Stimulated activated naive CD4-positive, alpha-beta T cell treated with Interleukin-2 at 50 U/mL for 16 hours (primary cell): ENCODE measurements around the gene GJD4.

ENCODE experiments used
- DNase-seq: peaks from one replicate; lab custom pipeline; 2025; lab: John Stamatoyannopoulos, UW

Gene GJD4

DNA sequence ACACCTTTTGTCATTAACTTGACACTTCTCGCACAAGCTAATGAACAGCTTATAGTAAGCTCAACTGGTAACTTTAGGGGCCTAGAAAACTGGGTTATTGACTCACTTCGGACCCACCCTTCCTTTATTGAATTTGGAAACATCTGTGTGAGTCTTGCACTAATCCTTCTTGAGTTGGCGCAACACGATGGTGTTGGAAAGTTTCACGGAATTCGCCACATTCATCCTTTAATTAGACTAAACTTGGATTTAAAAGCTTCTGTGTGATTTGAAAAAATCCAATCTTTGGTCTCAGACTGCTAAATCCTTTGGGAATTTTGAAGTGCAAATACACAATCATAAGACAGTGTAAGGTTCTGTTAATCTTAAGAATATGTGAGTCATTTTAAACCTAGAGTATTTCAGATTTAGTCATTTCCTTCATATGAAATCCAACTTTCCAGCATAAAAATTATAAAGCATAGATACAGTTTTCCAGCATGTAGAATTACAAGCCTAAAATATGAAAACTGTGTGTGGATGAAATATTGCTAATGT, 21.9 kb downstream of the GJD4 start:
- no peak for DNase-seq

DNA sequence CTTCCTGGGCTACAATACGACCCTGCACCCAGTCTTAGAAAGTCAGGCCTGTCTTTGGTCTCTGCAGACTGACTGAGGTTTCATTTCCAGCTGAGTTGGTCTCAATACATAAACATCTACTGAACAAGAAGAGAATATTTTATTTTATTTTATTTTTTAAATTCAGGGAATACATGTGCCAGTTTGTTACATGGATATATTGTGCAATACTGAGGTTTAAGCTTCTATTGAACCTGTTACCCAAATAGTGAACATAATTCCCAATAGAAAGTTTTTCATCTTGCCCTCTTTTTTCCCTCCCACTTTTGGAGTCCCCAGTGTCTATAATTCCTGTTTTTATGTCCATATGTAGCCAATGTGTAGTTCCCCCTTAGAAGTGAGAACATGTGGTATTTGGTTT, 26.3 kb downstream of the GJD4 start:
- DNase-seq: no peak

DNA sequence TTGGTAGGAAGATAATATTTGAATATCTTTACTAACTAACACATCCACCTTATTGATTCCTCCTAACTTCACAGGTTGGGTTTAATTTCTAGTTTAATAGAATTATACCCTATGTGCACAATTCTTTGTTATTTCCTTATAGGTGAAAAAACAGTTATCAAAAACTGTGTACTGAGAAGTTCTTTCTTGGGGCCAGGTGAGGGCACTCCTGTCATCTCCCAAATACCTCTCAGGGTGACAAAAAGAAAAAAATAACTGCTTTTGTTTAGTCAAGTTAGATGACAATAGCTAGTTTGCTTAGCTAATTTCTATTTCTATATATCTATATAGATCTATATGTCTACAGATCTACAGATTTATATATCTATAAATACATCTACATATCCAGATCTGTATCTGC, 26.9 kb downstream of the GJD4 start:
- DNase-seq: no peak

DNA sequence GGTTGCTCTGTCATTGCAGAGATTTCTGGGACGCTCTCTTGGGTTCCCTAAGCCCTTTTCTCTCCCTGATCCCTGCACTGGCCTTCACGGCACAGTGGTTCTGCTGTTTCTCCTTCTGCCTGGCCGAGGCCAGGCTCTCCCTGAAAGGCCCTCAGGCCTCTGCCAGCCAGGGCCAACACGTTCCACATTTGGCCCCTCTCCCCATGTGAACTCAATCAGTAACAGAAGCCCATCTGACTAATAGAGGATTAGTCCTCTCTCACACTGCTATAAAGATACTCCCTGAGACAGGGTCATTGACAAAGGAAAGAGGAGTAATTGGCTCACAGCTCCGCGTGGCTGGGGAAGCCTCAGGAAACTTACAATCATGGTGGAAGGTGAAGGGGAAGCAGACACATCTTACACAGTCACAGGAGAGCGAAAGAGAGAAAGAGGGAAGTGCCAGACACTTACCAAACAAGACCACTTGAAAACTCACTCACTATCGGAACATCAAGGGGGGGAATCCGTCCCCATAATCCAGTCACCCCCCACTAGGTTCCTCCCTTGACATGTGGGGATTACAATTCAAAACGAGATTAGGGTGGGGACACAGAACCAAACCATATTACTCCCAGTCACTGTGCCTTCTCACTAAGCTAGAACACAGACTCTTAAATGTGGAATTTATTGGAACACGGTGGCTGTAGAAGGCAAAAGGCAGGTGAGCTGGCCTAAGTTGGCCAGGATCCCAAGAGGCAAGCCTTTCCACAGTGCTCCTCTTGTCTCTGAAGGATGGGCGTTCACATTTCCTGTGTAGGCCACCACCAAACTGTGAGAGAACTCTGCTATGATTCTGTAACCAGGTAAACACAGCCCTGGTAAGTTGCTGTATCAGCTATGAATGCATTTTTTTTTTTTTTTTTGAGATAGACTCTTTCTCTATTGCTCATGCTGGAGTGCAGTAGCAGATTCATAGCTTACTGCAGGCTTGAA, 28.2 kb downstream of the GJD4 start:
- no peak for DNase-seq

DNA sequence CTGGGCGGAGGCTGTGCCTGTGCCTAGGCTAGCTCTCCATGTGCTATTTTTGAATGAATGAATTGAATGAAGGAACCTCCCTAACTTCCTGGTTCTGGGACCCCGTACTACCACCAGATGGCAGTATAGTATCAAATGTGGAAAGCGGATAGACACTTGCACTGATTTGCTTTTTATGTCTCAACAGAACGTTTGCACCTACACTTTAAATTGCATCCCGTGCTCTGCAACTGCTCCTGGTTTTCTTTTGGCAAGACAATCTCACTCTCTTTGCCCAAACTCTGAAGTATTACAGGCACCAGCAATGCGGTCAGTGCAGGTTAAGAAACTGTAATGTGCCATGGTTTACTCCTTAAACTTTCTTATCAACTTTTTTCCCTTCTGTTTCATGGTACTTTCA, 30.4 kb downstream of the GJD4 start:
- peak; percentile 16 for DNase-seq

DNA sequence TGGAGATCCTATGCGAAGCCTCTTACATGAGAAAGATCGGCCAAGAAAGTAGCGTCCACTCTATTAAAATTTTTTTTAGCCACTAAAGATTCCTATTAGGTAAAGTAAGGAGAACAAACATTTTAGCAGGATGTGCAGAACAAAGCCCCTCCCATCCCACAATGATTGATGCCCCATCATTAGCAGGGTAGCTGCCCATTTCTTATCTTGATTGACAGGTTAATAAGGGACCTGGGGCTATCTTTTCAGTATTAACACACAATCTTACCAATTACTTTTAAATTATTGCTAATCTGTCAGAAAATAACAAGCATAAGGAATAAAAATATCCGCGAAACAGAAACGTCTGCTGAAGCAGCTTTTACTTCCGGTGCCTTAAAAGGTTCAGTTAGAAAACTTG, 31.8 kb downstream of the GJD4 start:
- no peak for DNase-seq

DNA sequence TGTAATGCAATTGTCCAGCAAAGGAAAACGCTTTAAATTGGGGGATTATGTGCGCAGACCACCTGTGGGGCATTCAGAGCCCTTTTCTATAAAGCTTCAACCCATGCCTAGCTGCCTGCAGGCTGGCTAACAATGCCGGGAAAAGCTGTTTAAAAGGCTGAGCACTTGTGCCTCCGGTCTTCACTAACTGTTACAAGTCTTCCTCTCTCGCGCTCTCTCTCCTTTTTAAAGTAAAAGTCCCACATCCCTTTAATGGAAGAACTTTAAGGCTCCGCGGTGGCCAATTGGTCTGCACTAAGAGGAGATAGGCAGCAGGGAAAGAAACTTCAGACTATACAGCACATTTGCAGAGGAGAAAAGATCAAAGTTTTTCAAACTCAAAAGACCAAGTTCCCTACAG, 32.3 kb downstream of the GJD4 start:
- DNase-seq: no peak

DNA sequence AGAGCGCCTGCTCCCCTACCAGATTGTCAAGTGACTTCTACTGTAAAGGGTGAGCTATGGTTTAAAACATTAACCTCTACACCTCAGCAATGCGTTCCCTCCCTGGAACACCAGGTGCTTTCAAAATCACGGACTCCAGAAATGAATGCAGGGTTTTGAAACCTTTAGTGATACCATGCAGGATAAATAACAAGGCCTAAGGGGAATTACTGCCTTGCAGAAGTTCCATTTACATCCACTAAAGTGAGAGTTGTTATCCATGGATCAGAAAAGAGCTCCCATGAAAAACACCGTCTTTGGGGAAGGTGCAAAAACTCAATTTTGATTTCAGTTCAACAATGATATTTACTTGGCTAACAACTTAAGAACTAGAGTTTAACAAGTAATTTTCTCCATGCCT, 33.0 kb downstream of the GJD4 start:
- DNase-seq: no peak

DNA sequence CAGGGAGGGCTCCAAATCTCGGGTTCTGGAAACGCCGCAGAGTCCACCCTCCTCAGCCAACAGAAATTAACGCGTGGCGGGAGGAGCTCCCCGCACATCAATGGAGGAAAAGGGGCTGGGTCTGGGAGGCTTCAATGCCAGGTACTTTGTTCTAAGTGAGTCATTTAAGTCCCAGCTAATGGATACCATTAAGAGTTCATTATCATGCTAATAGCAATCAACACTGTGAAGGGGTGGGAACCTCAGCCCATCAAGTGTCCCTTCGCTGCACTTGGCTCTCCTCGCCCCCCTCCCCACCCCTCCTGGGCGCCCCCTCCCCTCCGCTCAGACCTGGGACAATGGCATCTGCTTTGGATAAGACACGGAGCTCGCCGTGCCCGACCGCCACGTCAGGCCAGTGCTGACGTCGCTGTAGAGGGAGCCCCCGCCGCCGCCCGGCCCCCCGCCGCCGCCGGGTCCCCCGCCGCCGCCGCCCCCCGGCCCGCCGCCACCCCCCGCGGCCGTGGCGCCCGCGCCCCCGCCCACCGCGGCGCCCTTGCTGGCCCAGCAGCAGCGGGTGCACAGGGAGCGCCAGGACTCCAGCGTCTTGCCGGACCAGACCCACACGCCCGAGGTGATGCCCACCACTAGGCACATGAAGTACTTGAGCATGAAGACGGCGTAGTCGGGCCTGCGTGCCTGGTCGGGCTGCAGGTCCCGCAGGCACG, 34.0 kb downstream of the GJD4 start:
- no peak for DNase-seq

DNA sequence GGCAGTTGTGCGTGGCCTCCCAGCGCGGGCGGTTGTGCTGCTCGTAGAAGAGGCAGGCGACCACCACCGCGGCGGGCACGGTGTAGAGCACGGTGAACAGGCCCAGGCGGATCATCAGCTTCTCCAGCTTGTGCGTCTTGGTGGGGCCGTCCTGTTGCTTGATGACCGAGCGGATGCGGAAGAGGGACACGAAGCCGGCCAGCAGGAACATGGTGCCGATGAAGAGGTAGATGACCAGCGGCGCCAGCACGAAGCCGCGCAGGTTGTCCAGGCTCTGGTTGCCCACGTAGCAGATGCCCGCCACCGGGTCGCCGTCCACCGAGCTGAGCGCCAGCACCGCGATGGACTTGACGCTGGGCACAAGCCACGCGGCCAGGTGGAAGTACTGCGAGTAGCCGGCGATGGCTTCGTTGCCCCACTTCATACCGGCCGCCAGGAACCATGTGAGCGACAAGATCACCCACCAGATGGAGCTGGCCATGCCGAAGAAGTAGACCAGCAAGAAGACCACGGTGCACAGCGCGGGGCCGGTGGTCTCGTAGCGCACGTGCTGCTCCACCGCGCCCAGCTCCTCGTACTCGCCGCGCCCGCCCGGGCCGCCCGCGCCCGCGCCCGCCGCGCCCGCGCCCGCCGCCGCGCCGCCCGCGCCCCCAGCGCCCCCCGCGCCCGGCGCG, 34.7 kb downstream of the GJD4 start:
- DNase-seq: no peak

DNA sequence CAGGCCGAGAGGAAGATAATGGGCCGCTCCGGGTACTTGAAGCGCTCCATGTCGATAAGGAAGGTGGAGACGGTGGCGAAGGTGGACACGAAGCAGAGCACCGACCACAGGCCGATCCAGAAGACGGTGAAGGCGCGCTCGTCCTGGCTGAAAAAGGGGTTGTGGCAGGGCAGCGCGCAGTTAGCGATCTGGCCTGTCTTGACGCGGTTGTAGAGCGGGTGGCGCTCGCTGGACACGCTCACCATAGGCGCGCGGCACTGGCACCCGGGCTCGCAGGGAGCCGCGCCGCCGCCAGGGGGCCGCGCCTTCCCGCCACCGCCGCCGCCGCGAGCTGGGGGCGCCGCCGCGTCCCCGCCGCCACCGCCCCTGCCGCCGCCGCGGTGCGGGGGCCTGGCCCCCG, 35.3 kb downstream of the GJD4 start:
- peak; percentile 23 for DNase-seq

DNA sequence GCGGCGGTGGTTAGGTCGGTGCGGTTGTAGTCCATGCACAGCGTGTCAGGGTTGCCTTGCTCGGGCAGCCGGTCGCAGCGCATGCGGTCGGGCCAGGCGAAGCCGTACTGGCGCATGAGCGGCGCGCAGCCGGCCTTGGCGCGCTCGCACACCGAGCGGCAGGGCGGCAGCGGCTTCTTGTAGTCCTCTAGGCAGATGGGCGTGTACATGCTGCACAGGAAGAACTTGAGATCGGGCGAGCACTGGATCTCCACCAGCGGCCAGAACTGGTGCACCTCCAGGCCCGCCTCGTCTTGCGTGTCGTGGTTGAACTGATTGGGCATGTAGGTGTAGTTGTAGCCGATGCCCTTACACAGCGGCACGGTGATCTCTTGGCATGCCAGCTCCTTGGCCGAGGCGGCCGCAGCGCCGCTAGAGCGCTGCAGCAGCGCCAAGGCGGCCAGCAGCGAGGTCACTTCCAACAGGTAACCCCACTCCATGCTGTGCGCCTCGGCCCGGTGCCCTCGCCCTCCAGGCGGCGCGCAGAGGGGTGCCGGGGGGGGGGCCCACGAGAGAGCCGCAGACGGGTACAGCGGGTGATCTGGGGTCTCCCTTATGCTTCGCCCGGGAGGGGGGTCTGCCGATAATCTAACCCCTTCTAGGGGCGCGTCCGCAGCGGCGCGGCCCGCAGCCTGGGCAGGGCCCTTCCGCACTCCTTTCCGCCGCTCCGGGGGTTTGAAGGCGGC, 36.0 kb downstream of the GJD4 start:
- peak; percentile 43 for DNase-seq

DNA sequence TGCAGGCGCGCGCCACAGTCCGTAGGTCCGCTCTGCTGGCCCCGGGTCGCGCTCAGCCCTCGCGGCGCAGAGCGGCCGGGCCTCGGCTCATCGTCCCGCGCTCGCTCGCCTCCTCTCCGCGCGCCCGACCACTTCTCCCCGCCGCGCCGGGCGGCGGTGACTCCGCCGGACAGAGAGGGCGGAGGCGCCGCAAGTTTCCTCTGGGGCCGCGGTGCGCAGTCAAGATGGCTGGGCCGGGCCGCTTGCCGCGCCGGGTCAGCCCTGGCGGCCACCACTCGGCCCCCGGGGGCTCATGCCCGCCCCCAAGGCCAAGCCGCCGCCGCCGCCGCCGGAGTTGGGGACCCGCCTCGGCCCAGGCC, 36.5 kb downstream of the GJD4 start:
- DNase-seq: no peak

DNA sequence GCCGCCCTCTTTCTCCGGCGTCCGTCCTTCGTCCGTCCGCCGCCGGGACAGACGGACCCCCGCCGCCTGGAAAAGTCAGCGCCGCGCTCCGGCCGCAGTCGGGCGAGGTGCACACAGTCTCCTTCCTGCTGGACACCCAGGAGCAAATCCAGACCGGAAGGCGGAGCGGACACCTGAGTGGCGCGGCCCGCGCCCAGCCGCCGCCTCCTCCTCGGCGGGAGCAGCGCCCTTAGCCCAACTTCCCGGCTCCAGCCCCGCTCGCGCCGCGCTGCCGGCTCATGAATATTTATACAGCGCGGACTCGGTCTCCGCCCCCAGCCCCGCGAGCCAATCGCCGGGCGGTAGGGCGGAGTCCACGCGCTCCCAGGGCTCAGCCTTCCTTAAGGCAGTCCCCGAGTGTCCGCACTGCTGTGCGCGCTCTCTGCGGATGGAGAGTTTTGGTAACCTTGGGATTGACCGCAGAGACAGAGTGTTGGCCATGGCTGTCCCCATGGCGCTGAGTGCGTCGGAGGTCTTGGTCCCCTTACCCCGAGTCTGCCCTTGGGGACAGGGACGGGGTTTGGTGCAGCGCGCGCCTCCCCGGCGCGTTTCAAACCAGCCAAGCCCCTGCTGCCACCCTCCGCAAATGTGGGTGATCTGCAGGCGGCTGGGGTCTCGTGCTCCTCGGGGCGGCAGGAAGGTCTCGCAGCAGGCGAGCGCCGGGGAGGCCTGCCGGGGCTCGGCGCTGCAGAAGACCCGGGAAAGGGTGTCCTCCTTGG, 37.1 kb downstream of the GJD4 start, which contains the start of gene FZD8:
Gene FZD8 (minus strand): TSS at position 262 of the 758 bp plus-strand sequence. CDS start 867 bp downstream, outside the sequence.
- peak; percentile 69 for DNase-seq

DNA sequence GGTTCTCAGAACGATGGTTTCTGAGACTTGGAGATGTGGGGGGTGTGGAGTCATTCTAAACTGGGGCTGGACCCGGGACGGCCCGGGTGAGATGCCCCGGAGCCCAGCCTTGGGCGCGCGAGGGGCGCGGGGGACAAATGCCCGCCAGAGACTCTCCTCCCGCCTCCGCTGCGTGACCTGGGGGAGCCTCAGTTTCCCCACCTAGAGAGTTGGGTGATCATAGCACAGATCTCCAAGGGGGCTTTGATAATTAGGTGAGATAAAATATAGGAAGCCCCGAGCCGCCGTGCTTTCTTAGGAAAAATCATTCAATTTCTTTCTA, 37.6 kb downstream of the GJD4 start:
- no peak for DNase-seq

DNA sequence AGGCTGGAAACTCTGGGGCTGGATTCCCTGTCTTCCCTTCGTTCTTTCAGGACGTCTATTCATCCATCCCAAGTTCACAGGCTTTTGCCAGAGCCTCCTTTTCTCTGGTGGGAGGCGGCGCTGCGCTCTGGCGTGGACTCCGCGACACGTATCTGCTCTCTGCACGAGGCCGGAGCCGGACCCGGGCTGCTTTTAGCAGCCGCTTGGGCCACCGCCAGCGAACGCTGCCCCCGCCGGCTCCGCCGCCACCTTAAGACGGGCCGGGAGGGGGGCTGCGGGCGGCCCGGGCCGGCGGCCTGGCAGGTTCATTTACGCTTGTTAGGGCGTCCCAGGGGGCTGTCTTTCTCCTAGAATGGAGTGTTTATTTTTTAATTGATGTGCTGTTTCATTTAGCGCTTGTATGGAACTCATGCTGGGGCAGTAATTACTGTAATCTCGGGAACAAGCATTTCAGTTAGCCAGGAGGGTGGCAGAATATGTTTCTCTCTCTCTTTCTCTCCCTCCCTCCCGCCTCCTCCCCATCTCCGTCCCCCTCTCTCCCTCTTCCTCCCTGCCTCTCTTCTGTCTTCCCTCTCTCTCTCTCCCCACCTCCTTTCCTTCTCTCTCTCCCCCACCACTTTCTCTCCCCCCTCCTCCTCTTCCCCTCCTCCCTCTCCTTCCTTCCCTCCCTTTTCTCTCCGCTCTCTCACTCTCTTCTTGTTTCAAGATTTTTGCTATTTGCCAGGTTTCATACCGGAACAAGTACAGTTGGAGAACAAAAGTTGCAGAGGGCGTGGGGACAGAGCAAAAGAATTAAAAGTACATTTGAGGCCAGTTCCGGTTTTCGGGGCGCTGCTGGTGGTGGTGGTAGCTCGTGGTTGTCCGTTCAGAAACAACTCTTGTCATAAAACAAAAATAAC, 38.3 kb downstream of the GJD4 start:
- DNase-seq: no peak

DNA sequence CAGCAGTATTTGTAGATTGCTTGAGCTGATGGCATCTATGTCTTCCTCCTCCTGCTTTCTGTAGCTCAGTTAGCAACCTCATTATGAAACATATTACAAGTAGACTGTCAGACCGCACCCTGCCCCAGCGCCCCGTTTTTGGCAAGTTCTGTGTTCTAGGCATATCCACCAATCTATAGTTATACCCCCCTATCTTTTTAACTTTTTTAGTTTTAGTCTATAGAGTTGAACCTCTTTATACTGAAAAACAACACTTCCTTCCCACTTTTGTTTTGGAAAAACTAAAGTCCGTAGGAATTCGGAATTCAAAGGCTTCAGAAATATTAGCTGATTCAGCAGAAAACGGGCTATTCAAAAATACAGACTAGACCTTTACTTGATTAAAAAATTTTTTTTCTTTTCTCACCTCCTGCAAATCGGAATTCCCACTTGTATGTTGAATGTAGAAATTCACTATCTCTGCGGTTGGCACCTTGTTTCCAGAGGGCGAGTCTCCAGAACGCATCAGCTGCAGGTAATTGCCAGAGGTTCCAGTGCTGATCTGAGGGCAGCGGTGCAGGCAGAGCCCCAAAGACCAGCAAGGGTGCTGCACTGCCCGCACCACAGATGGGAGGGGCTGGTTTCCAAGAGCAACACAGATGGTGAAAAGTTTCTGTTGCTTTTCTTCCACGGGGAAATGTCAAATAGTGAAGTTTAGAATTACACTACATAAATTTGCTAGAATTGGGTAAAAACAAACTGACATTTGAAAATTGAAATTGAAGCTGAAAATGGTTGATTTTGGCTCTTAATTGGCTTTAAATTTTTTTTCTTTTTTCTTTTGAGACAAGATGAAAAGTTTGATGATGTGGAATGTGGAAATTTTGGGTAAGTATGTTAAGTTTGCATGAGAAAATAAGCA, 39.2 kb downstream of the GJD4 start:
- DNase-seq: no peak

DNA sequence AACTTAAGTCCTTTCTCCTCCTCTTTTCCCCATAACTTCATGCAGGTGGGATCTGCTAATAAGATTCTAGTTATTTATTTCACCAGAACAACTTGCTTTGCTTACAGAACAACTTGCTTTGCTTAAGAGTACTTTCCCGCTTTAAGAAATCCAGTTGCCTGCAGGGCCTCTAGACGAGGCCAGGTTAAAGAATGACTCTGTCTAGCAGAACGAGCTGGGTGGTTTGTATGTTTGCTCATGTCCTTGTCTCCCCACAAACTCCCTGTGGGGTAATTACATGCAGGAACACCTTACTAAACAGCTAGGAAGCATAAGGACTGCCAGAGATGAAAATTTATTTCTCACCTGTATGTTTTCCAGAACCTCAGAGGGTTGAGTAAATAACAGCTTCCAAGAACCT, 45.8 kb downstream of the GJD4 start:
- DNase-seq: no peak

DNA sequence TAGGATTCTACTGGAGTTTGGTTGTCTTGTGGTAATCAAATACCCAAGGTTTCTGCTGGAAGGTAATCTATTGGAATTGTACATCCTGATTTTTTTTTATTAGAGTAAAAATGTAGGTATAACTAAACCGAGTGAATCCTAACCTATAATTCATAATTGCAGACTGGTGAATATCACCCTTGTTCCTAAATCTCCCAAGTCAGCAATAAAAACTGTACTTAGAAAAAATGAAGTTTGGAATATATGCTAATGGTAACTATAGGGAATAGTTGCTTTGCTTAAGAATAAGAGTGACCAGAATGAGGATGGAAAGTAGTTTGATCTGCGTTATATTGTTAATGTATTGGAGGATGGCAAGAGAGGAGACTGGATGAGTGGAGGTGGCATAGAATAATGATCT, 47.7 kb downstream of the GJD4 start:
- DNase-seq: no peak
